Measurements from ENCODE around the gene RUNX1.

The RUNX1 gene

GRCh38 chr21:34844013-34844923 lies 204.8 kb downstream of the RUNX1 start:
- peak; percentile 55 for DNase-seq

- DNase-seq: no peak
Measured at GRCh38 chr21:34843562-34843961, 205.5 kb downstream of the RUNX1 start.

- no peak for DNase-seq
Measured at GRCh38 chr21:34841154-34841553, 207.9 kb downstream of the RUNX1 start.

- DNase-seq: no peak
Measured at GRCh38 chr21:34840693-34841092, 208.4 kb downstream of the RUNX1 start.

- DNase-seq: no peak
Measured at GRCh38 chr21:34838956-34839820, 209.9 kb downstream of the RUNX1 start.

GRCh38 chr21:34836933-34837505 lies 212.1 kb downstream of the RUNX1 start:
- no peak for DNase-seq

GRCh38 chr21:34836103-34836932 lies 212.8 kb downstream of the RUNX1 start:
- DNase-seq: no peak

GRCh38 chr21:34835526-34835925 lies 213.6 kb downstream of the RUNX1 start:
- DNase-seq: no peak

- no peak for DNase-seq
Measured at GRCh38 chr21:34834852-34835501, 214.1 kb downstream of the RUNX1 start.

- no peak for DNase-seq
Measured at GRCh38 chr21:34834290-34834689, 214.8 kb downstream of the RUNX1 start.

- DNase-seq: no peak
Measured at GRCh38 chr21:34833465-34833864, 215.6 kb downstream of the RUNX1 start.

GRCh38 chr21:34830386-34831170 lies 218.5 kb downstream of the RUNX1 start:
- no peak for DNase-seq

GRCh38 chr21:34827445-34828235 lies 221.5 kb downstream of the RUNX1 start:
- DNase-seq: no peak

- no peak for DNase-seq
Measured at GRCh38 chr21:34826836-34827235, 222.3 kb downstream of the RUNX1 start.

- no peak for DNase-seq
Measured at GRCh38 chr21:34825948-34826548, 223.1 kb downstream of the RUNX1 start.

GRCh38 chr21:34825101-34825500 lies 224.0 kb downstream of the RUNX1 start:
- DNase-seq: no peak

- no peak for DNase-seq
Measured at GRCh38 chr21:34824314-34824713, 224.8 kb downstream of the RUNX1 start.

- DNase-seq: no peak
Measured at GRCh38 chr21:34822942-34823341, 226.2 kb downstream of the RUNX1 start.

GRCh38 chr21:34822168-34822567 lies 226.9 kb downstream of the RUNX1 start:
- DNase-seq: no peak

GRCh38 chr21:34821717-34822116 lies 227.4 kb downstream of the RUNX1 start:
- no peak for DNase-seq
